ENCODE data around the gene FBXO24. TPM values are rescaled to one million over a fixed set of nuclear protein-coding genes. Genes with fewer than 3 reads are reported as not detected.

Gene FBXO24
- total RNA-seq, 1 donor: 0.54 TPM

DNA sequence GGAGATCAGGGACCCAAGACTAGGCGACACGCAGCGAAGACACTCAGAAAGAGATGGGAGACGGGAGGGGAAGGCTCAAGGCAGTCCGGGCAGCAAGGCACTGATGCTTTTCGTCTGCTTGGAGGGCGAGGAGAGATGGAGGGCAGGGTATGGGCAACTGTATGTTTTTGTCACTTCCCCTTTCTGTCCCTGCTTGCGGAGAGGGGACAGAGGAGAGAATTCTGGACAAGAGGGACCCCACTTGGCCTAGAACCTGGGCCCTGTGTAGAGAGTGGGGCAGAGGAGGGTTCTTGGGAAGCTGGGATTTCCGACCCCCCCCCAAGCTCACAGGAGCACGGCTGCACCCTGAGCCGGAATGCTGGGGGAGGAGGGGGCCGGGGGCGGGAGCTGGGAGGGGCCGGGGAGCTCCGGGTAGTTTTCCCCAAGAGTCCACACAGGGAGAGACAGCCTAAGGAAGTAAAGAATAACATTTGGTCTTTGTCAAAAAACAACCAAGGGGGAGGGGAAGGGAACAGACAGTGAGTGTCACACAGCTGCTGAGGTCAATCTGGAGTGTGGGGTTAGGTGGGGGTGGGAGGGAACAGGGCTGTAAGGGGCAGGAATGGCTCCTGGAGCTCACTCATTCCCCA lies 2.0 kb upstream of the FBXO24 start:
- no peak for DNase-seq (ENCODE audit: low read depth)
- H3K4me3 ChIP-seq (ENCODE audit: low read depth, low read length): peak overlapping the region; percentile 99
- TF ChIP-seq, protein P1, sequence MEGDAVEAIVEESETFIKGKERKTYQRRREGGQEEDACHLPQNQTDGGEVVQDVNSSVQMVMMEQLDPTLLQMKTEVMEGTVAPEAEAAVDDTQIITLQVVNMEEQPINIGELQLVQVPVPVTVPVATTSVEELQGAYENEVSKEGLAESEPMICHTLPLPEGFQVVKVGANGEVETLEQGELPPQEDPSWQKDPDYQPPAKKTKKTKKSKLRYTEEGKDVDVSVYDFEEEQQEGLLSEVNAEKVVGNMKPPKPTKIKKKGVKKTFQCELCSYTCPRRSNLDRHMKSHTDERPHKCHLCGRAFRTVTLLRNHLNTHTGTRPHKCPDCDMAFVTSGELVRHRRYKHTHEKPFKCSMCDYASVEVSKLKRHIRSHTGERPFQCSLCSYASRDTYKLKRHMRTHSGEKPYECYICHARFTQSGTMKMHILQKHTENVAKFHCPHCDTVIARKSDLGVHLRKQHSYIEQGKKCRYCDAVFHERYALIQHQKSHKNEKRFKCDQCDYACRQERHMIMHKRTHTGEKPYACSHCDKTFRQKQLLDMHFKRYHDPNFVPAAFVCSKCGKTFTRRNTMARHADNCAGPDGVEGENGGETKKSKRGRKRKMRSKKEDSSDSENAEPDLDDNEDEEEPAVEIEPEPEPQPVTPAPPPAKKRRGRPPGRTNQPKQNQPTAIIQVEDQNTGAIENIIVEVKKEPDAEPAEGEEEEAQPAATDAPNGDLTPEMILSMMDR (IDR thresholded peaks at IDR 0.05; ENCODE audit: insufficient read depth, low read length): no peak

DNA sequence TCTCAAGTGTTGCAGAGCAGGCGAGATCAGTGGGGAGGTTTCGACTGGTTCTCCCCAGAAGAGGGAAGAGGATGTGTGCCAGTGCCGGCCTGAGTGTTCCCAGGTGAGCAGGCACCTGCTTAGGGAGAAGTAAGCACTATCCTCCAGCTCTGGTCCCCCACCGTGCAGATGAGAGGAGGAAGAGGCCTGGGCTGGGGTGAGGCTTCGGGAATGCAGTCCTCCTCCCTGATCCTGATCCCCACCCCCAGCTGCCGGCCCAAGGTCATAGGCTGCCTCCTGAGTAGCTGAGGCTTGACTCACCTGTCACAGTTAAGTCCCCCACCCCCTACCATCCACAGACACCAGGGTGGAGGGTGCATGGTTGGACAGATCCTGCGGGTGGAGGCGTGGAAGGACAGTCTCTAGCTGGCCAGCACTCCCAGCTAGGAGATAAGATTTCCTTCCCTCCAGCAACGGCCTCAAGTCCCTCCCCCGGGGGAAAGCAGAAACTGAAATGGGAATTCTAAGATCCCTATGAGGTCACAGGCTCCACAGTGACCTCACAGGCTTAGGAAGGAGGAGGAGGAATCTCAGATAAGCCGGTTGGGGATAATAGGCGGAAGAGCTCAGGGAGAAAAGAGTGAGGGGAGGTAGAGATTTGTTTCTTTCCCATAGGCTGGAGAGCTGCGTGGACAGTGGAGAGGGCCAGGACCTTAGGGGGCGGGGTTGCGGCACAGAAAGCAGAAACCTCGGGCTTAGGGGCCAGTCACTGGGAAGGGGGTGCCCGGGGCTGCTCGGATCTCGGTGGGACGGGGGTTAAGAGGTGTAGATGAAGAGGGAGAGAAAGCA lies 1.2 kb upstream of the FBXO24 start:
- peak; percentile 89 for DNase-seq (ENCODE audit: low read depth)
- H3K4me3 ChIP-seq (ENCODE audit: low read depth, low read length): peak overlapping the region; percentile 99
- TF ChIP-seq, protein P1 (IDR thresholded peaks at IDR 0.05; ENCODE audit: insufficient read depth, low read length): no peak

DNA sequence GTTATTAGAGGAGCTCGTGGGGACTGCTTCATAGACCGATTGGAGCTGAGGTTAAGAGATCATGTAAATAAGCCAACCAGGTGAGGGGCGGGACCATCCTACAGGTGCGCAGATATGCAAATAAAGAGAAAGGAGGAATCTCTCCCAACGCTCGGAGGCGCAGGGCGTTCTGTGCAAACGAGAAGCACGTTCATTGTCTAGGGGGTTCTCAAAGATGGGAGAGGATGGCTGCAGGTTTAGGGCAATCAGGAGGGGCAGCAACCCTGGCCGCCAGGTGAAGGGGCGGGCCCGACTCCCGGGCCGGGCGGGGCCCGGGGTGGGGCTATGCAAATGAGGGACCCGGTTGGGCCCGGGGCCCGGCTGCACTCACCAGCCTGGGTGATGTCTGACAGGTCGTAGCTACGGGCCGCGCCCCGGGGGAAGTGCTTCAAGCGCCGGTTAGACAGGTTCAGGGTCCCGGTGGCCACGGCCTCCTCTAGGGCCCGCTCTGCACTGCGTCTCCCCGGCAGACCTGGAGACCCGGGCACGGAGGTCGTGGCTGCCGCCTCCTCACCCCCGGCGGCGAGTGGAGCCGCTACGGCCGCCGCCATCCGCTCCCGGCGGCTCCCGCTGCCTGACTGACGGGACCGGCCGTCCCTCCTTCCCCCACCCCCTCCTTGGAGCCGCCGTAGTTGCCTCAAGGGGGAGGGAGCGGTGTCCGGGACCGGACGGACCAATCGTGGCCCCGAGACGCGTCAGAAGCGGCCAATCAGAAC lies 440 bp upstream of the FBXO24 start, which contains the start of gene LRCH4:
Gene LRCH4 (minus strand): TSS at position 619 of the 755 bp plus-strand sequence. CDS start 29 bp downstream, at position 590.
- no peak for DNase-seq (ENCODE audit: low read depth)
- TF ChIP-seq, protein P1 (IDR thresholded peaks at IDR 0.05; ENCODE audit: insufficient read depth, low read length): no peak
- peak within 1 kb of the TSS; percentile 99 for H3K4me3 ChIP-seq (ENCODE audit: low read depth, low read length)

DNA sequence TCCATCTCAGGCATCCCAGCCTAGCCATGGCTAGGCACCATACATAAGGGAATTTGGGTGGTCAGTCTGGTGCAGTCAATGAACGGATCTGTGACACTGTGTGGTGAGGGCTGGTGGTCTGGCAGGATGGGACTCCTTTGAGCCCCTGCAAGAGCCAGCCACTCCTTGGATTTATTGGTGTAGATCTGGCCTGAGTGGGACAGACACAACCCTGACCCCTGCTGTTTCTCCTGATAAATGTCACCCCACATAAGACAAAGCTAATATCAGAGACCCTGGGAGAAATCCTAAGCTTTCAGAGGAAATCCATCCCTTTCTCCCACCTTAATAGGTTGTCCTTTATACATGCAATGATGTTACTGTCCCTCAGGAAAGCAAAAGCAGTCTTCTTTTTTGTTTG lies 2.3 kb downstream of the FBXO24 start:
- DNase-seq (ENCODE audit: low read depth): no peak
- TF ChIP-seq, protein P1 (IDR thresholded peaks at IDR 0.05; ENCODE audit: insufficient read depth, low read length): peak; percentile 34
- no peak overlapping the region for H3K4me3 ChIP-seq (ENCODE audit: low read depth, low read length)

DNA sequence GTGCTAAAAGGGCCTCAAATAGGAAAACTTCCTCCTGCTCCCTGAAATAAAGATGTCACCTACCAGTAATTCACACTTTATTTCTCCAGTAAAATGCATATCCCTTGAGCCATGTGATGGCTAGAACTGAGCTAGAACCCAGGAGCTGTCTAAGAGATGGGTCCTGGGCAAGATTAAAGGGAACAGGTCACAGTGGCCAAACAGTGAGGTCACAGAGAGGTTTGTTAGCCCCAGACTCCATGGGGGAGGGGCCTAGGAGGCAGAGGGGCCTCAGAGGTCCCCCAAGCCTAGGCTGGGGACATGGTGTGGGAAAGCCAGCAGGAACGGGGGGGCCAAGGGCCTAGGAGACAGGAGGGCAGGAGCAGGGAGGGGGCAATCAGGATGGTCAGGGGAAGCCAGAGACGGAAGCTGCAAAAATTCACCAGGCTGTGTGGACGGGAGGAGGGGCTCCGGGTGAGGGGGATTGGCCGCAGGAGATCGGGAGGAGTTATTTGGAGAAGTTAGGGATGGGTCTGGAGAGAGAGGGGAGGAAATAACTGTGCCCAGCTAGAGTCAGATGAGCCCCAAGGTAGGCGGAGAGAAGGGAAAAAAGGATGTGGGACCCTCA lies 3.3 kb downstream of the FBXO24 start:
- DNase-seq (ENCODE audit: low read depth): no peak
- H3K4me3 ChIP-seq (ENCODE audit: low read depth, low read length): no peak overlapping the region
- TF ChIP-seq, protein P1 (IDR thresholded peaks at IDR 0.05; ENCODE audit: insufficient read depth, low read length): no peak

DNA sequence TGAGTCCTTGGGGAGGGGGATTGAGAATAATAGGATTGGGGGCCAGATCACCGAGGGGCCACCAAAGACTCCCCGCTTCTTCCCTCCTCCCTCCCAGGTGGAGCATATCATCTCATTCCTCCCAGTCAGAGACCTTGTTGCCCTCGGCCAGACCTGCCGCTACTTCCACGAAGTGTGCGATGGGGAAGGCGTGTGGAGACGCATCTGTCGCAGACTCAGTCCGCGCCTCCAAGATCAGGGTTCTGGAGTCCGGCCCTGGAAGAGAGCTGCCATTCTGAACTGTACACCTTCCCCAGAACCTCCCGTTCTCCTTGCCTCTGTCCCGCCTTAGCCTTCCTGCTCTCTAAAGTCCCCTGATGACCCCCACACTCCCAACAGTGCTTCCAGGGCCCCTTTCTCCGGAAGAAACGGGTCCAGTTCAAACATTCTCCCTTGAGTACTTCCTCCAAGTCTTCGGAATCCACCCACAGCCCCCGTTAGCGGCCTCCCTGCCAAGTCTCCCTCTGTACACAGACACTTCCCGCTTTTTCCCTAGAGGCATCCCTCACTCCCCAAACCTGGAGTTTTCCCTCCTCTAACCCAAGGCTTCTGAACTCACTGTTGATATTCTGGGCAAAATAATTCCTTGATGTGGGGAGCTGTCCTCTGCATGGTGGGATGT lies 4.1 kb downstream of the FBXO24 start:
- no peak for DNase-seq (ENCODE audit: low read depth)
- H3K4me3 ChIP-seq (ENCODE audit: low read depth, low read length): no peak overlapping the region

More for the DNA sequence above, 4.1 kb downstream of the FBXO24 start:
- TF ChIP-seq, protein P1 (IDR thresholded peaks at IDR 0.05; ENCODE audit: insufficient read depth, low read length): no peak
